GM12892 (cell line): ENCODE data around the gene LARGE1.

ENCODE experiments used
- POLR2AphosphoS5 ChIP-seq: IDR thresholded peaks from 2 replicates; pipeline ENCODE4 v1.6.1; 2011; ENCODE audit warnings: low read depth, low read length, control low read depth
- TAF1 ChIP-seq: IDR thresholded peaks from 2 replicates; pipeline ENCODE4 v1.6.1; 2011; ENCODE audit warnings: low read depth, mild to moderate bottlenecking, control low read depth, low read length, borderline replicate concordance

- TF ChIP-seq TAF1 (no peak), POLR2AphosphoS5 (no peak)
These were observed 482.0 kb downstream of the LARGE1 start for GRCh38 chr22:33438273-33438672.
